Stomach (tissue), 4 donors: ENCODE data around the gene NR6A1.

Experiments
- EP300 ChIP-seq: sonication (generic); formaldehyde crosslinking; IDR thresholded peaks from one replicate; pipeline ENCODE4 v1.6.1; 2017; ENCODE audit warnings: antibody characterized with exemption
- POLR2A ChIP-seq, 4 donors: fragments of 450-650 bp; IDR thresholded peaks; one replicate each; pipeline ENCODE4 v1.6.1; 2016; ENCODE audit warnings: antibody characterized with exemption in 4 of 4, control low read depth in 2 of 4, mild to moderate bottlenecking in 1 of 4, moderate library complexity in 1 of 4
- POLR2AphosphoS5 ChIP-seq, 3 donors: sonication (generic); formaldehyde crosslinking; IDR thresholded peaks; one replicate each; pipeline ENCODE4 v1.6.1; 2016; ENCODE audit warnings: antibody characterized with exemption in 3 of 3
- TF ChIP-seq, protein P1 (sequence below), 7 experiments: fragments of 450-650 bp in 4 of 7; fragments of 200-600 bp in 3 of 7; sonication (generic) in 3 of 7; IDR thresholded peaks; one replicate each; pipeline ENCODE4 v1.5.1; 2016 to 2019; ENCODE audit warnings: antibody characterized with exemption in 7 of 7, control low read depth in 2 of 7, mild to moderate bottlenecking in 1 of 7

DNA sequence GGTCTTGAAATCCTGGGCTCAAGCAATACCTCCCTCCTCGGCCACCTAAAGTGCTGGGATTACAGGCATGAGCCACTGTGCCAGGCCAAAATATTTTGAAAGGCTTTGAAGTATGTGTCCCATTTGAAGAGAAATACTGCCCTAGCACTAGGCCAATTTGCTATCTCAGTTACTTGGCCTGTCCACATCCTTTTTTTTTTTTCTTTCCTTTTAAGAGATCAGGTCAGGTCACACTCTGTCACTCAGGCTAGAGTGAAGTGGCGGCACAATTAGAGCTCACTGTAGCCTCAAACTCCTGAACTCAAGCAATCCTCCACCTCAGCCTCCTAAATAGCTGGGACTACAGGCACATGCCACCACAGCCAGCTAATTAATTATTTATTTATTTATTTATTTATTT lies 84.2 kb downstream of the NR6A1 start:
- TF ChIP-seq, protein P1, sequence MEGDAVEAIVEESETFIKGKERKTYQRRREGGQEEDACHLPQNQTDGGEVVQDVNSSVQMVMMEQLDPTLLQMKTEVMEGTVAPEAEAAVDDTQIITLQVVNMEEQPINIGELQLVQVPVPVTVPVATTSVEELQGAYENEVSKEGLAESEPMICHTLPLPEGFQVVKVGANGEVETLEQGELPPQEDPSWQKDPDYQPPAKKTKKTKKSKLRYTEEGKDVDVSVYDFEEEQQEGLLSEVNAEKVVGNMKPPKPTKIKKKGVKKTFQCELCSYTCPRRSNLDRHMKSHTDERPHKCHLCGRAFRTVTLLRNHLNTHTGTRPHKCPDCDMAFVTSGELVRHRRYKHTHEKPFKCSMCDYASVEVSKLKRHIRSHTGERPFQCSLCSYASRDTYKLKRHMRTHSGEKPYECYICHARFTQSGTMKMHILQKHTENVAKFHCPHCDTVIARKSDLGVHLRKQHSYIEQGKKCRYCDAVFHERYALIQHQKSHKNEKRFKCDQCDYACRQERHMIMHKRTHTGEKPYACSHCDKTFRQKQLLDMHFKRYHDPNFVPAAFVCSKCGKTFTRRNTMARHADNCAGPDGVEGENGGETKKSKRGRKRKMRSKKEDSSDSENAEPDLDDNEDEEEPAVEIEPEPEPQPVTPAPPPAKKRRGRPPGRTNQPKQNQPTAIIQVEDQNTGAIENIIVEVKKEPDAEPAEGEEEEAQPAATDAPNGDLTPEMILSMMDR (IDR thresholded peaks at IDR 0.05): no peak
- TF ChIP-seq EP300: no peak
- TF ChIP-seq POLR2AphosphoS5 (IDR thresholded peaks at IDR 0.05): no peak
- TF ChIP-seq POLR2A (IDR thresholded peaks at IDR 0.05): no peak
